SK-N-SH (cell line): ENCODE measurements around the gene TMEM225B. TPM values are rescaled to one million over a fixed set of nuclear protein-coding genes. Genes with fewer than 3 reads are reported as not detected.

Source experiments
- CTCF ChIA-PET: fragments of 300-600, 350-600 bp; formaldehyde crosslinking; extraction: SDS; loops from one replicate; lab custom pipeline; 2021; lab: Yijun Ruan, JAX
- POLR2A ChIA-PET: fragments of 350-600 bp; sonication (Branson Sonifier 250); formaldehyde crosslinking; extraction: SDS; loops from one replicate; lab custom pipeline; 2020; ENCODE audit warnings: antibody characterized with exemption, inconsistent platforms; lab: Yijun Ruan, JAX
- DNase-seq: peaks from one replicate; pipeline ENCODE4 v3.0.0; 2012
- H2AFZ ChIP-seq: fragments of 200-600 bp; sonication (generic); 2 replicates; pipeline ENCODE4 v1.8.1; 2016; ENCODE audit warnings: antibody characterized with exemption, mild to moderate bottlenecking, low read depth
- H3F3A ChIP-seq: fragments of 200-600 bp; sonication (generic); replicated peaks from 2 replicates; pipeline ENCODE3; 2016; ENCODE audit warnings: antibody characterized with exemption, mild to moderate bottlenecking; ENCODE audit not compliant: insufficient read depth
- H3K27ac ChIP-seq, 2 experiments: fragments of 200-500 bp in 1 of 2; fragments of 200-600 bp in 1 of 2; sonication (Bioruptor generic) in 1 of 2; sonication (generic), shearing (Covaris generic) in 1 of 2; 2 replicates each; pipeline versions ENCODE4 v1.5.1 to v1.6.1; 2014 to 2016; ENCODE audit warnings: low read depth in 2 of 2, inconsistent platforms in 1 of 2, low read length in 1 of 2, mild to moderate bottlenecking in 1 of 2, mixed read lengths in 1 of 2
- H3K27me3 ChIP-seq: fragments of 200-600 bp; sonication (generic), shearing (Covaris generic); 2 replicates; pipeline ENCODE4 v1.6.1; 2016; ENCODE audit warnings: mixed run types; ENCODE audit not compliant: insufficient read depth
- H3K36me3 ChIP-seq, 2 experiments: fragments of 200-500 bp in 1 of 2; fragments of 200-600 bp in 1 of 2; sonication (Bioruptor generic) in 1 of 2; sonication (generic) in 1 of 2; replicated peaks in 1 of 2; 2 replicates each; pipeline versions ENCODE3 to v1.5.1; 2014 to 2016; ENCODE audit warnings: low read length in 1 of 2, mild to moderate bottlenecking in 1 of 2; ENCODE audit not compliant: insufficient read depth in 2 of 2, control insufficient read depth in 1 of 2
- H3K4me1 ChIP-seq, 2 experiments: fragments of 200-500 bp in 1 of 2; fragments of 200-600 bp in 1 of 2; sonication (Bioruptor generic) in 1 of 2; sonication (generic), shearing (Covaris generic) in 1 of 2; 2 replicates each; pipeline versions ENCODE4 v1.5.1 to v1.6.1; 2014 to 2016; ENCODE audit warnings: low read depth in 1 of 2, low read length in 1 of 2, mixed run types in 1 of 2; ENCODE audit not compliant: insufficient read depth in 2 of 2, control insufficient read depth in 1 of 2
- H3K4me2 ChIP-seq: fragments of 200-600 bp; sonication (generic), shearing (Covaris generic); 2 replicates; pipeline ENCODE4 v1.6.1; 2017; ENCODE audit warnings: mixed run types
- H3K4me3 ChIP-seq, 2 experiments: fragments of 200-500 bp in 1 of 2; fragments of 200-600 bp in 1 of 2; sonication (Bioruptor generic) in 1 of 2; sonication (generic), shearing (Covaris generic) in 1 of 2; 2 replicates each; pipeline versions ENCODE4 v1.5.1 to v1.8.1; 2014 to 2016; ENCODE audit warnings: low read depth in 2 of 2, inconsistent platforms in 1 of 2, low read length in 1 of 2, mild to moderate bottlenecking in 1 of 2, mixed read lengths in 1 of 2, moderate library complexity in 1 of 2
- H3K79me2 ChIP-seq: fragments of 200-600 bp; sonication (generic); 2 replicates; pipeline ENCODE4 v1.8.1; 2017; ENCODE audit warnings: mild to moderate bottlenecking; ENCODE audit not compliant: insufficient read depth
- H3K9ac ChIP-seq: fragments of 200-600 bp; sonication (generic); 2 replicates; pipeline ENCODE4 v1.6.1; 2017; ENCODE audit warnings: mixed run types
- H3K9me2 ChIP-seq: fragments of 200-600 bp; sonication (generic); 2 replicates; pipeline ENCODE4 v1.6.1; 2017; ENCODE audit warnings: mixed run types
- H3K9me3 ChIP-seq: fragments of 200-600 bp; sonication (generic); 2 replicates; pipeline ENCODE4 v1.6.1; 2017; ENCODE audit warnings: mixed run types, mild to moderate bottlenecking, moderate library complexity
- H4K20me1 ChIP-seq: fragments of 200-600 bp; sonication (generic); 2 replicates; pipeline ENCODE4 v1.6.1; 2017; ENCODE audit warnings: mild to moderate bottlenecking, mixed run types; ENCODE audit not compliant: insufficient read depth
- CTCF ChIP-seq: fragments of 200-600 bp; sonication (generic); IDR thresholded peaks from 2 replicates; pipeline ENCODE4 v1.6.1; 2017; ENCODE audit warnings: antibody characterized with exemption, mild to moderate bottlenecking, moderate library complexity
- EP300 ChIP-seq, 2 experiments: IDR thresholded peaks; 2 replicates each; pipeline versions ENCODE4 v1.4.0 to v1.6.1; 2012; ENCODE audit warnings: borderline replicate concordance in 1 of 2, low read depth in 1 of 2, low read length in 1 of 2
- FOXJ3 ChIP-seq: sonication (generic); formaldehyde crosslinking; IDR thresholded peaks from 2 replicates; pipeline ENCODE4 v1.5.1; 2020; ENCODE audit warnings: mild to moderate bottlenecking, missing genetic modification reagents
- SIN3A ChIP-seq: IDR thresholded peaks from 2 replicates; pipeline ENCODE4 v1.6.1; 2012; ENCODE audit warnings: low read depth, mild to moderate bottlenecking, low read length, moderate library complexity, borderline replicate concordance
- TCF12 ChIP-seq: IDR thresholded peaks from 2 replicates; pipeline ENCODE4 v1.4.0; 2012
- ZBTB33 ChIP-seq: IDR thresholded peaks from 2 replicates; pipeline ENCODE4 v1.4.0; 2012; ENCODE audit warnings: low read depth, borderline replicate concordance
- WGBS: methylation state at CpG from one replicate; pipeline ENCODE4 v1.1.6; 2017; ENCODE audit warnings: low lambda C conversion rate; 5-methylcytosine and 5-hydroxymethylcytosine counted together
- polyA plus RNA-seq, 3 experiments: library from polyadenylated mRNA; depleted of rRNA; stranded (reverse); fragments of >200 nt; gene quantifications; 2 replicates each; pipeline ENCODE4 v1.2.3, GENCODE V29; 2012

TMEM225B gene
- polyA plus RNA-seq, 1 of the 3 experiments (the other 2 are of a cell fraction) = 1.5 TPM

GRCh38 chr7:99623091-99623693 lies 25.1 kb downstream of the TMEM225B start:
- Histone ChIP-seq H3K27ac (no peak overlapping the region), H3F3A (peaks cover 10% of the 10 kb centered on the region), H3K27me3 (no peaks in the 10 kb centered on the region), H3K4me3 (no peak overlapping the region), H3K4me1 (no peaks in the 10 kb centered on the region; a peak in 1 of 4 replicates), H3K79me2 (peaks cover 31% of the 10 kb centered on the region), H3K9ac (no peak overlapping the region), H3K9me3 (no peaks in the 10 kb centered on the region), H3K36me3 (peaks cover 82 to 95% of the 10 kb centered on the region in 2 experiments), H2AFZ (no peak overlapping the region), H4K20me1 (no peaks in the 10 kb centered on the region), H3K4me2 (no peak overlapping the region), H3K9me2 (no peaks in the 10 kb centered on the region)
- TF ChIP-seq ZBTB33 (no peak), TCF12 (no peak), SIN3A (no peak)
- 86% methylated on average over 7 of the region's 7 CpGs for WGBS
- CTCF ChIA-PET = no interaction called here
- POLR2A ChIA-PET = no interaction called here
- no peak for DNase-seq

GRCh38 chr7:99623702-99624447 lies 25.8 kb downstream of the TMEM225B start:
- H3K79me2 ChIP-seq = peaks cover 25% of the 10 kb centered on the region
- no peaks in the 10 kb centered on the region for H3K4me1 ChIP-seq
- no peaks in the 10 kb centered on the region for H3K27me3 ChIP-seq
- CTCF ChIA-PET = no interaction called here
- POLR2A ChIA-PET = interaction anchor here (0.8 kb wide), 1 partner anchor 44 kb away, joined by 3 read pairs; no protein-coding TSS in a partner anchor
- H2AFZ ChIP-seq = no peak overlapping the region
- H4K20me1 ChIP-seq = no peaks in the 10 kb centered on the region
- no peaks in the 10 kb centered on the region for H3K9me2 ChIP-seq
- H3F3A ChIP-seq = peaks cover 5% of the 10 kb centered on the region
- H3K9ac ChIP-seq = no peak overlapping the region
- 88% methylated on average over 9 of the region's 9 CpGs for WGBS
- H3K9me3 ChIP-seq = no peaks in the 10 kb centered on the region
- TF ChIP-seq EP300 (IDR thresholded peaks at IDR 0.05; ENCODE audit: borderline replicate concordance in 1 of 2, low read depth in 1 of 2, low read length in 1 of 2) (no peak), FOXJ3 (no peak), CTCF (no peak)
- DNase-seq = no peak
- H3K4me3 ChIP-seq = no peak overlapping the region
- no peak overlapping the region for H3K27ac ChIP-seq
- no peak overlapping the region for H3K4me2 ChIP-seq
- H3K36me3 ChIP-seq = peaks cover 82 to 95% of the 10 kb centered on the region in 2 experiments
